ENCODE measurements around the gene GUK1.
"Not testable (repeated sequence)": the region's sequence is repeated elsewhere in the genome, so short reads cannot be mapped to it uniquely, and the experiment has no call there.

The GUK1 gene

DNA sequence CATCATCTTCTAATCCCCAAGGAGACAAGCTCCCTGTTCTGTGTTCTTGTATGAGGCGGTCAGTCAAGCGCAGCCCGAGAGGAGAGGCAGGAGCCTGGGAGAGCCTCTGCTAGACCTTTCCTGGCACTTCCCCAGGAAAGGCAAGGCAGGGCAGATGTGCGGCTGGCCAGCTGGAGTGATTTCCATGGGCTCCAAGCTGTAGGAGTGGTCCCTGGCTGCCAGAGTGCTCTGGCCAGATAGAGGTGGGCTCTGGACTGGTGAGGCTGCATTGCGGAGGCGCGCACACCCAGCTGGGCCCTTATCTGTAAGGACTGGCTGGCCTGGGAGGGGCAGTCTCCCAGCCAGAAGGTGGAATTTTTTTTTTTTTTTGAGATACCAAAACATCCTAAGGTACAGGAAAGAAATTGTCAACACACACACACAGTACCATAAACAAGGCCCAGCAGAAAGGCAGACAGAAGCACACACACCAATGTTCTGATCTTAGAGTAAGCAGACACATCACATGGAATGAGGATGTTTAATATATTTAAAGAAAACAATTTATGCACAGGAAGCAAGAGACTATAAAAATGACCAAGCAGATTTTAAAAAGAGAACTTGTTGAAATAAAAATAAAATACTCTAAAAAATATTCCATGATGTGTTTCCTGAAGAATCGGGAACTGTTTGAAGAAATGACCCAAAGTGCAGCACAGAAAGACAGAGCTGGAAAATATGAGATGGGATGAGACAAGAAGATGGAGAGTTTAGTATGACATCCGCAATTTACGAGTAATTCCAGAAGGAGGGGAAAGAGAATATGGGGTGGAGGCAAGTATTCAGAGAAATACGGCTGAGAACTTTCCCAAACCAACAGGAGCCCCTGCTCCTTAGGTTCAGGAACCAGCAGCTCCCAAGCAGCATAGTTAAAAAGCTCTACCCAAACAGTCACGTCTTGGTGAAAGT lies 38.9 kb downstream of the GUK1 start:
- DNase-seq = no peak

DNA sequence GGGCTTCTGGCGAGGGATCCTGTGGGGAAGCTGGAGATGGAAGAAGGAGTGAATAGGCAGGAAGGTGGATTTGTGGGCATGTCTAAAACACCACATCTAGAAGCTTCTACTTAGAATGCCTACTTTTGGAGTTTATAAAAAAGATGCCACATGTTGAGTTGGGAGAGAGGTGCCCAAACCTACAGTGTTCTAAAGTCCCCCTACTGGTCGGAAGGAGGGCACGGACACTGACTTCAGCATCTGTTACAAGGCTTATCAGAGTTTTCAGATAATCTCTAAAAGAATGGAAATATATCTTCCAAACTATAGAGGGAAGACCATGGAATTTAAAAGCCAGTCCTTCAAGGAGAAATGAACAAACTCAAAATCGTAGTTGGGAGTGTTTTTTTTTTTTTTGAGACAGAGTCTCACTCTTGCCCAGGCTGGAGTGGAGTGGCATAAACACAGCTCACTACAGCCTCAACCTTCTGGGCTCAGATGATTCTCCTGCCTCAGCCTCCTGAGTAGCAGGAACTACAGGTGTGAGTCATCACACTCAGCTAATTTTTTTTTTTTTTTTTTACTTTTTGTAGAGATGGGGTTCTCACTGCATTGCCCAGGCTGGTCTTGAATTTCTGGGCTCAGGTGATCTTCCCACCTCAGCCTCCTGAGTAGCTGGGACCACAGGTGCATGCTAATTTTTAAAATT lies 40.3 kb downstream of the GUK1 start:
- DNase-seq = peak; percentile 48

DNA sequence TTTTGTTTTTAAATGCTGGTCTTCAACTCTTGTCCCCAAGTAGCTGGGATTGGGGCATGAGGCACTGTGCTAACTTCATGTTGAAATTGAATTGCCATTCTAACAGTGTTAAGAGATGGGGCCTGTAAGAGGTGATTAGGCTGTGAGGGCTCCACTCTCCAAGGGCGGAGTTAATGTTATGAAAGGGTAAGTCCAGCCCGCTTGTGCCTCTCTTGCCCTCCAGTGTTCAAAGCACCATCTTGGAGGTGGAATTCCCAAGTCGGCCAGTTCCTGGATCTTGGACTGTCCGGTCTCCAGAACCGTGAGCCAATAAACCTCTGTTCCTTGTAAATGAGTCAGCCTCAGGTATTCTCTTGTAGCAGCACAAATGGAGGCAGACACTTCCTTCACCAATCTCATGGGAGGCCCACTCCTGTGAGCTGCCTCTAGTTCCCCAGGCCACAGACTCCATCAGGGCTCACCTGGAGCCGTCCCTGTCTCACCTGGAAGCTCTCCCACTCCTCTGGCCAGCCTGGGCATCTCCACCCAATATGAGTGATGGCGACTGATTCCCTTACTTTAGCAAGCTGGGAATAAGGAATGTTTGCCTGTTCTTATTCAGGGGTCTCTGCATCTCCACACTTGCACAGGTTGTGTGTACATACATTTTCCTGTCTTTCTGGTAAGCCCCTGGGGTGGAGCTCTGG lies 41.0 kb downstream of the GUK1 start:
- no peak for DNase-seq

DNA sequence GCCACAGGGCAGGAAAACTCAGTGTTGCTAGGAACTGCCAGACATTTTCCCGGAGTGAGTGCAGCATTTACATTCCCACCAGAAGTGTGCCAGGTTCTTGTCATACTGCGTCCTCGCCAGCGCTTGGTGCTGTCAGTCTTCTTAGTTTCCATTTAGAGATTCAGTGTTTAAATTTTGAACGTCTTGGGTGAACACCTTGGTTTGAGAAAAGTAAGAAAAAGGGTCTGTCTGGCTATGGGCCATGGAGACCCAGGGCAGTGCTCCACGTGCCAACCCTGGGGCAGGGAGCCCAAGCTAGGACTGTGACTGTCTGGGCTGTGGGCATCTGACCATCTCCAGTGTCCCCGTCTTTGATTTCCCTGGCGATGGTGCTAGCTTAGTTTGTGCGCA lies 41.6 kb downstream of the GUK1 start:
- DNase-seq = no peak

DNA sequence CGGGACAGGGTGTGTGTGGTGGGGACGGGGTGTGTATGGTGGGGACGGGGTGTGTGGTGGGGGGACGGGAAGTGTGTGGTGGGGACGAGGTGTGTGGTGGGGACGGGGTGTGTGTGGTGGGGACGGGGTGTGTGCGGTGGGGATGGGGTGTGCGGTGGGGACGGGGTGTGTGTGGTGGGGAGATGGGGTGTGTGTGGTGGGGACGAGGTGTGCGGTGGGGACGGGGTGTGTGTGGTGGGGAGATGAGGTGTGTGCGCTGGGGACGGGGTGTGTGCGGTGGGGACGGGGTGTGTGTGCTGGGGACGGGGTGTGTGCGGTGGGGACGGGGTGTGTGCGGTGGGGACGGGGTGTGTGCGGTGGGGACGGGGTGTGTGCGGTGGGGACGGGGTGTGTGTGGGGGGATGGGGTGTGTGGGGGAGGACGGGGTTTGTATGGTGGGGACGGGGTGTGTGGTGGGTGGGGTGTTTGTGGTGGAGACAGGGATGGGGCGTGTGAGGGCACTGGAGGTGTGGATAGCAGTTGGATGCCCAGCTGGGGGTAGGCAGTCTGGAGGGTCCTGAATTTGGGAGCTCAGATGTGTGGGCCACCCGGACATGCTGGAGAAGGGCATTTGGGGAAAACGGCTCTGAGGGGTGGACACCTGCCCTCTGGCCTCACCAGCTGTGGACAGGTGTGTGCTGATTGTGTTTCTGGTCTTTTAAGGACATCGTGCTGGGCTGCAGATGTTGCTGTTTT lies 42.4 kb downstream of the GUK1 start:
- no peak for DNase-seq

DNA sequence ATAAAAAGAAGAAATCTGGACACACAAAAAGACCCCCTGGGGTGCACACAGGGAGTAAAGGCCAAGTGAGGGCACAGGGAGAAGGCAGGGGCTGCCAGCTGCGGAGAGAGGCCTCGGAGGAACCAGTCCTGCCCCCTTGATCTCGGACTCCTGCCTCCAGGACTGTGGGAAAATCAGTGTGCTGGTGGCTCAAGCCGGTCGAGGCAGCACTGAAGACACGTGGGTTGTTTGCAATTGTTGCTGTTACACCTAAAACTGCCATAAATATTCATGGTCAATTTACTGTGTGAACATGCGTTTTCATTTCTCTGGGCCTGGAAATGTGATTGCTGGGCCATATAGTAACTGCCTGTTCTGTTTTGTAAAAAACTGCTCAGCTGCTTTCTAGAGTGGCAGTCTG lies 44.1 kb downstream of the GUK1 start:
- DNase-seq = no peak

DNA sequence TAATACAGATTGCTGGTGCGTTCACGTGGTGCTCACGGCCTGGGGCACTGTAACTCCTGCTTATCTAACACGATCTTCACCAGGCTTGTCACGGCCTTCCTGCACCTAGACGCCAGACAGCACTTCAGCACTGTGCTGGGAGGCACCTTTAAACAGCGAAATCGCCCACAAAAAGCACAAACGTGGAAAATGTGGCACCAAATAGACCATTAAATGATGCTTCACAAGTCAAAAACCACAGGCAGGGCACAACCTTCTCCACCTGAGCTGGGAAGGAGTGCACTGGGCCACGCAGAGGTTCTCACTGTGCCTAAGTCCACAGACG lies 45.5 kb downstream of the GUK1 start:
- DNase-seq = no peak

DNA sequence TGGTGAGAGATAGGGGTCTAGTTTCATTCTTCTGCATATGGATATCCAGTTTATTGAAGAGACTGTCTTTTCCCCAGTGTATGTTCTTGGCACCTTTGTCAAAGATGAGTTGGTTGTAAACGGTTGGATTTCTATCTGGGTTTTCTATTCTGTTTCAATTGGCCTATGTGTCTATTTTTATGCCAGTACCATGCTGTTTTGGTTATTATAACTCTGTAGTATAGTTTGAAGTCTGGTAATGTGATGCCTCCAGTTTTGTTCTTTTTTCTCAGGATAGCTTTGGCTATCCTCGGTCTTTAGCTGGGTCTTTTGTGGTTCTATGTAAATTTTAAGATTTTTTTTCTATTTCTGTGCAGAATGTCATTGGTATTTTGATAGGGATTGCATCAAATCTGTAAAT lies 48.2 kb downstream of the GUK1 start:
- not testable (repeated sequence) for DNase-seq

DNA sequence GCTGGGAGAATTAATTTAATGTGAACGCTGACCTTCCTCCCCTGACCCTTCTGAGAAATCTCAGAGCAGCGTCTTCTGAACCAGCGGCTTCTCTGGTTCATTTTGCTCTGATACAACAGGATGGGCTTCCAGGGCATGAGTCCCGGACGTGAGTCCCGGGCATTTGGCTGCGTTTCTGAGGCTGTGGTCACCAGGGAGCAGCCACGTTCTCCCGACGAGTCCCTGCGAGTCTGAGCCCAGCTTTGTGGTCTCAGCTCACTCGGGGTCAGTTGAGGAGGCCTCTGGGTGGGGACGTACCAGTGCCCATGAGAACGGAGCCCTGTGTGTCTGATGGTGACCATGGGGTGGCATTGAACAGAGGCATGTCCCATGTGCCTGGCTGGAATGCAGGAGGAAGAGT lies 50.1 kb downstream of the GUK1 start:
- DNase-seq = no peak

DNA sequence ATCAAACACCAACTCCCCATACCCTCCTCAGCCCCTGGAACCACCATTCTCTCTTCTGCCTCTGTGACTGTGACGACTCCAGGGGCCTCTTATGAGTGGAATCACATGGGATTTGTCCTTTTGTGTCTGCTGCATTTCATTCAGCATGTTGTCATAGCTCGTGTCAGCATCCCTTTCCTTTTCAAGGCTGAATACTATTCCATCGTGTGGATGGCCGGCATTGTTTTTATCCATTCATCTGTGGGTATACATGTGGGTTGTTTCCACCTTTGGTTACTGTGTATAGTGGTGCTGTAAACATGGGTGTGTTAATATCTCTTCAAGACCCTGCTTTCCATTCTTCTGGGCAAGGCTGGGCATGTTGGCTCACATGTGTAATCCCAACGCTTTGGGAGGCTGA lies 50.7 kb downstream of the GUK1 start:
- DNase-seq = no peak

DNA sequence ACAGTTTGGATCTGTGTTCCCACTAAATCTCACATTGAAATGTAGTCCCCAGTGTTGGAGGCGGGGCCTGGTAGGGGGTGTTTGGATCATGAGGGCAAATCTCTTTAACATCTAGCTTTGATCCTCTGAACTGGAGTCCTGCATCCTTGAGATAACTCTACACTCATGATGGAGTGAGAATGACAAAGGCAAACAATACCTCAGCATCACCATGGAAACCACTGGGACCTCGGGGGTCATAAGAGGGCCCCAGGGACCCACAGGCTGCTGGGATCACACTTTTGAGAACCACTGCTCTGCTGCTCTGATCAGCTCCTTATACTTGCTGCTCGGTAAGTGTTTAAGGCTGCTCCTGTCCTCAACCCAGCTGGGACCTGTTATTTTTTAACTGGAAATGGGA lies 54.4 kb downstream of the GUK1 start:
- DNase-seq = no peak

DNA sequence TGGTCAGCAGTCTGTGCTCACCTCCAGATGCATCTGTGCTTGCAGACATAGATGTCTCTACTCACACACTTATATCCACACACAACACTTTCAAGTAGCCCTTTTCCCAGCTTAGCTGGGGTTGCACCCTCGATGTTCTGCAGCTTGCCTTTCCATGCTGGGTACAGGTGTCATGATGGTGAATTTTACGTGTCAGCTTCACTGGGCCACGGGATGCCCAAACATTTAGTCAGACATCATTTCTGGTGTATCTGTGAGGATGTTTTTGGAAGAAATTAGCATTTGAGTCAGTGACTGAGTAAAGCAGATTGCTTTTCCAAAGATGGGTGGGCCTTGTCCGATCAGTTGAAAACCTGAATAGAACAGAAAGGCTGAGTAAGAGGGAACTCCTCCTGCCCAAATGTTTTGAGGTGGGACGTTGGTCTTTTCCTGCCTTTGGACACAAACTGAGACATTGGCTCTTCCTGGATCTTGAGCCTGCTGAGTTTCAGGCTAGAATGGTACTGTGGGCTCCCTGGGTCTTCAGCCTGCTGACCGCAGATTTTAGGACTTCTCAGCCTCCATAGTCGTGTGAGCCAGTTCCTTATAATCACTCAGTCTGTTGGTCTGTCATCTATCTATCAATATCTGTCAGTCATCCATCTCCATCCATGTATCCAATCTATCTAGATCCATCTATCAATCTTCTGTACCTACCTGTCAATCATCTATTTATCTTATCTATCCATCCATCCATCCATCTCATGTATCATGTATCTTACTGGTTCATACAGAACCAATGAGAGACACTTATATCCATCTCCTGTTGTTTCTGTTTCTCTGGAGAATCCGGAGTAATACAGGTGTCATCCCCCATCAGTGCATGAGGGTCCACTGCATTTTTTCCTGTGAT lies 55.1 kb downstream of the GUK1 start:
- DNase-seq = no peak

DNA sequence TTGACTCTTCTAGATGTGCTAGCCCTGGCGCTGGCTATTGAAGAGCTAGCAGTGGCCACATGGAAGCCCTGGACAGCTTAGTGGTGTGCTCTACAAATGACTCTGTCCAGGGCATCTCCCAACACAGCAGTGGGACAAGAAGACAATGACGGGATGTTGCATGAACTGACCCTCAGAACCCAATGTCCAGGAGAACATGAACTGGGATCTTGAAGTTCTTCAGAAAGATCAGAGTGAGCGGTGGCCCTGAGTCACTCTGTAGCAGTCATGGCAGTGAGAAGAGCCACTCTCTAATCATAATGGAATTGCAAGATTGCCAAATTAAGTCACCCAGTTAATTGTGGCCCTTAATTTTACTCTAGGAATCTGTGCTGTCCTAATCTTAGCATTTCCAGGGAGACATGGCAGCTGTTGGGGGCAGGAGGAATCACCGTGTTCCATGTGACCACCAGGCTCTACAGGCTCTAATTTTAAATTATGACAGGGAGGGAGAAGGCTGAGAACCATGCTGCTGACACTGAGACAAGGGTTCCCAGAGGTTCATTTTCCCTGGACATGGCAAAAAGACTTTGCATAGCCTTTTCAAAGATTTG lies 57.6 kb downstream of the GUK1 start:
- no peak for DNase-seq

All from NCI-H82 (cell line).